Hepatocyte (in vitro differentiated cells): Measurements from ENCODE around the gene SLC1A2. TPM values are rescaled to one million over a fixed set of nuclear protein-coding genes. Genes with fewer than 3 reads are reported as not detected.

Source experiments
- DNase-seq: peaks from one replicate; pipeline ENCODE4 v3.0.0-alpha.2; 2016; ENCODE audit warnings: low spot score
- H2AFZ ChIP-seq: fragments of 200-600 bp; sonication (generic); 2 replicates; pipeline ENCODE4 v1.6.0; 2016; ENCODE audit warnings: antibody characterized with exemption, mild to moderate bottlenecking
- H3K27ac ChIP-seq: fragments of 200-600 bp; sonication (generic); 2 replicates; pipeline ENCODE4 v1.5.1; 2016; ENCODE audit warnings: mild to moderate bottlenecking
- H3K27me3 ChIP-seq: fragments of 200-600 bp; sonication (generic); 2 replicates; pipeline ENCODE4 v1.6.1; 2016
- H3K36me3 ChIP-seq: fragments of 200-600 bp; sonication (generic); replicated peaks from 2 replicates; pipeline ENCODE4 v1.5.1; 2016; ENCODE audit warnings: low read depth; ENCODE audit not compliant: insufficient read depth
- H3K4me1 ChIP-seq: fragments of 200-600 bp; sonication (generic); 2 replicates; pipeline ENCODE4 v1.5.1; 2016; ENCODE audit warnings: mild to moderate bottlenecking, moderate library complexity; ENCODE audit not compliant: insufficient read depth
- H3K4me2 ChIP-seq: fragments of 200-600 bp; sonication (generic); 2 replicates; pipeline ENCODE4 v1.6.0; 2016
- H3K4me3 ChIP-seq: fragments of 200-600 bp; sonication (generic); 2 replicates; pipeline ENCODE4 v1.5.1; 2016; ENCODE audit warnings: mild to moderate bottlenecking
- H3K79me2 ChIP-seq: fragments of 200-600 bp; sonication (generic); 2 replicates; pipeline ENCODE4 v1.6.0; 2017; ENCODE audit warnings: mild to moderate bottlenecking
- H3K9me2 ChIP-seq: fragments of 200-600 bp; sonication (generic); replicated peaks from 2 replicates; pipeline ENCODE4 v1.6.0; 2017; ENCODE audit warnings: mild to moderate bottlenecking; ENCODE audit not compliant: insufficient read depth
- H3K9me3 ChIP-seq: fragments of 200-600 bp; sonication (generic); 2 replicates; pipeline ENCODE4 v1.5.1; 2016; ENCODE audit warnings: low read depth, mild to moderate bottlenecking
- H4K20me1 ChIP-seq: fragments of 200-600 bp; sonication (generic); 2 replicates; pipeline ENCODE4 v1.6.0; 2016; ENCODE audit warnings: mild to moderate bottlenecking; ENCODE audit not compliant: insufficient read depth, poor library complexity, severe bottlenecking
- CTCF ChIP-seq: fragments of 200-600 bp; sonication (generic); IDR thresholded peaks from 2 replicates; pipeline ENCODE4 v1.5.1; 2016; ENCODE audit warnings: antibody characterized with exemption, mild to moderate bottlenecking; ENCODE audit not compliant: poor library complexity
- EZH2 ChIP-seq: fragments of 200-600 bp; sonication (generic); IDR thresholded peaks from 2 replicates; pipeline ENCODE4 v1.6.1; 2016; ENCODE audit warnings: antibody characterized with exemption, mild to moderate bottlenecking, borderline replicate concordance
- EZH2phosphoT487 ChIP-seq: fragments of 200-600 bp; sonication (generic); IDR thresholded peaks from one replicate; pipeline ENCODE4 v1.6.1; 2018; ENCODE audit warnings: antibody characterized with exemption, mild to moderate bottlenecking, low read depth, moderate library complexity; ENCODE audit not compliant: unreplicated experiment, severe bottlenecking
- WGBS: methylation state at CpG from one replicate; pipeline ENCODE4 v1.1.6; 2016; ENCODE audit warnings: low lambda C conversion rate; ENCODE audit errors: missing lambda C conversion rate; 5-methylcytosine and 5-hydroxymethylcytosine counted together
- polyA plus RNA-seq: library from polyadenylated mRNA; unstranded; fragments of >200 nt; fragmentation: Nextera tagmentation; extraction: Ambion mirVana; gene quantifications from 2 replicates; pipeline ENCODE4 v1.2.1, GENCODE V29; 2016
- total RNA-seq: library from RNA; depleted of rRNA; stranded (reverse); fragments of >200 nt; gene quantifications from 2 replicates; pipeline ENCODE4 v1.2.3, GENCODE V29; 2014

The SLC1A2 gene
- total and polyA plus RNA-seq, 2 experiments from 2014 or later = 0.59 to 2.9 TPM

- TF ChIP-seq EZH2phosphoT487 (no peak), CTCF (no peak), EZH2 (no peak)
- H3K4me2 ChIP-seq = no peak overlapping the region
- 35% methylated on average over 3 of the region's 3 CpGs for WGBS
Observed at GRCh38 chr11:35427071-35427470, 7.7 kb upstream of the SLC1A2 start.

GRCh38 chr11:35426351-35426750, 7.0 kb upstream of the SLC1A2 start:
- no peaks in the 10 kb centered on the region for H3K9me3 ChIP-seq
- no peaks in the 10 kb centered on the region for H3K36me3 ChIP-seq
- H3K4me1 ChIP-seq = peaks cover 4% of the 10 kb centered on the region
- H3K79me2 ChIP-seq = no peaks in the 10 kb centered on the region
- no peaks in the 10 kb centered on the region for H4K20me1 ChIP-seq
- 89% methylated on average over 1 of the region's 1 CpG for WGBS
- no peak overlapping the region for H3K4me3 ChIP-seq
- H2AFZ ChIP-seq = no peak overlapping the region
- peaks cover 33% of the 10 kb centered on the region for H3K27me3 ChIP-seq
- no peak for DNase-seq
- H3K27ac ChIP-seq = no peak overlapping the region
- TF ChIP-seq EZH2 (no peak), EZH2phosphoT487 (no peak), CTCF (no peak)
- no peak overlapping the region for H3K4me2 ChIP-seq
- H3K9me2 ChIP-seq = no peaks in the 10 kb centered on the region

More at GRCh38 chr11:35427071-35427470, 7.7 kb upstream of the SLC1A2 start:
- DNase-seq = no peak
- Histone ChIP-seq H3K27ac (no peak overlapping the region), H3K79me2 (no peaks in the 10 kb centered on the region), H3K9me3 (no peaks in the 10 kb centered on the region), H3K9me2 (no peaks in the 10 kb centered on the region), H4K20me1 (no peaks in the 10 kb centered on the region), H3K4me3 (no peak overlapping the region), H3K4me1 (peaks cover 4% of the 10 kb centered on the region), H3K27me3 (peaks cover 25% of the 10 kb centered on the region), H3K36me3 (no peaks in the 10 kb centered on the region), H2AFZ (no peak overlapping the region)

GRCh38 chr11:35425603-35426212, 6.3 kb upstream of the SLC1A2 start:
- peaks cover 4% of the 10 kb centered on the region for H3K4me1 ChIP-seq

More at GRCh38 chr11:35425603-35426212, 6.3 kb upstream of the SLC1A2 start:
- no peak overlapping the region for H3K4me3 ChIP-seq
- no peaks in the 10 kb centered on the region for H3K9me2 ChIP-seq
- H3K36me3 ChIP-seq = no peaks in the 10 kb centered on the region
- no peaks in the 10 kb centered on the region for H3K9me3 ChIP-seq
- H3K79me2 ChIP-seq = no peaks in the 10 kb centered on the region
- H3K27ac ChIP-seq = no peak overlapping the region
- WGBS = 87% methylated on average over 4 of the region's 4 CpGs
- TF ChIP-seq CTCF = no peak
- no peak for TF ChIP-seq EZH2
- no peak for TF ChIP-seq EZH2phosphoT487
- H3K4me2 ChIP-seq = no peak overlapping the region
- no peak for DNase-seq
- H2AFZ ChIP-seq = no peak overlapping the region
- peaks cover 39% of the 10 kb centered on the region for H3K27me3 ChIP-seq
- no peaks in the 10 kb centered on the region for H4K20me1 ChIP-seq
